Measurements from ENCODE around the gene NFATC4.

GRCh38 chr14:24330973-24331674 lies 36.9 kb upstream of the NFATC4 start:
- TF ChIP-seq POLR2A (IDR thresholded peaks at IDR 0.05), result no peak
- no peak for TF ChIP-seq POLR2AphosphoS5 (IDR thresholded peaks at IDR 0.05)
- TF ChIP-seq CTCF (IDR thresholded peaks at IDR 0.05), result no peak
- no peak for TF ChIP-seq EP300 (IDR thresholded peaks at IDR 0.05)
